HG03097 (cell line): ENCODE results near the gene FAM76B.
"Not testable (repeated sequence)": the region's sequence is repeated elsewhere in the genome, so short reads cannot be mapped to it uniquely, and the experiment has no call there.

ENCODE experiments used
- ATAC-seq: cut with Tn5 transposase; IDR thresholded peaks from one replicate; pipeline ENCODE4 v1.9.1; 2021; ENCODE audit not compliant: unreplicated experiment, low FRiP score

Gene FAM76B

GRCh38 chr11:95789506-95790122, at the start of gene FAM76B:
FAM76B (minus strand) TSS chr11:95789782; CDS start chr11:95789478, 304 bp downstream.
- peak; percentile 76 for ATAC-seq

GRCh38 chr11:95835768-95836488, 46.3 kb upstream of the FAM76B start:
- ATAC-seq, result peak; percentile 82

- ATAC-seq, result no peak
Measured at GRCh38 chr11:95835351-95835750, 45.8 kb upstream of the FAM76B start.

- no peak for ATAC-seq
Measured at GRCh38 chr11:95833378-95833777, 43.8 kb upstream of the FAM76B start.

GRCh38 chr11:95832763-95833162, 43.2 kb upstream of the FAM76B start:
- no peak for ATAC-seq

- ATAC-seq, result no peak
Measured at GRCh38 chr11:95831198-95831883, 41.8 kb upstream of the FAM76B start.

GRCh38 chr11:95829580-95830259, 40.1 kb upstream of the FAM76B start:
- ATAC-seq, result no peak

- ATAC-seq, result no peak
Measured at GRCh38 chr11:95827696-95828095, 38.1 kb upstream of the FAM76B start.

- no peak for ATAC-seq
Measured at GRCh38 chr11:95821640-95822039, 32.1 kb upstream of the FAM76B start.

- ATAC-seq, result no peak
Measured at GRCh38 chr11:95816037-95816436, 26.5 kb upstream of the FAM76B start.

GRCh38 chr11:95811052-95811451, 21.5 kb upstream of the FAM76B start:
- not testable (repeated sequence) for ATAC-seq

- ATAC-seq, result not testable (repeated sequence)
Measured at GRCh38 chr11:95806464-95806863, 16.9 kb upstream of the FAM76B start.

GRCh38 chr11:95805869-95806268, 16.3 kb upstream of the FAM76B start:
- ATAC-seq, result no peak

- ATAC-seq, result no peak
Measured at GRCh38 chr11:95803973-95804372, 14.4 kb upstream of the FAM76B start.

- no peak for ATAC-seq
Measured at GRCh38 chr11:95802806-95803205, 13.2 kb upstream of the FAM76B start.

- no peak for ATAC-seq
Measured at GRCh38 chr11:95800438-95800837, 10.9 kb upstream of the FAM76B start.

GRCh38 chr11:95799546-95799945, 10.0 kb upstream of the FAM76B start:
- ATAC-seq, result no peak

- ATAC-seq, result no peak
Measured at GRCh38 chr11:95796501-95796900, 6.9 kb upstream of the FAM76B start.

GRCh38 chr11:95795627-95796295, 6.2 kb upstream of the FAM76B start:
- no peak for ATAC-seq

GRCh38 chr11:95794086-95794485, 4.5 kb upstream of the FAM76B start:
- no peak for ATAC-seq

- ATAC-seq, result no peak
Measured at GRCh38 chr11:95793116-95793515, 3.5 kb upstream of the FAM76B start.
